GM19351 (cell line): Measurements from ENCODE around the gene PRMT9.

ENCODE experiments used
- ATAC-seq: cut with Tn5 transposase; IDR thresholded peaks from one replicate; pipeline ENCODE4 v1.9.1; 2021; ENCODE audit warnings: mild to moderate bottlenecking, moderate library complexity; ENCODE audit not compliant: unreplicated experiment

Gene PRMT9

GRCh38 chr4:147682755-147683154, 1.2 kb downstream of the PRMT9 start:
- ATAC-seq: no peak

GRCh38 chr4:147678796-147679549, 5.0 kb downstream of the PRMT9 start:
- no peak for ATAC-seq

GRCh38 chr4:147678106-147678505, 5.9 kb downstream of the PRMT9 start:
- no peak for ATAC-seq

GRCh38 chr4:147674496-147674895, 9.5 kb downstream of the PRMT9 start:
- no peak for ATAC-seq

- no peak for ATAC-seq
Observed at GRCh38 chr4:147674073-147674472, 9.9 kb downstream of the PRMT9 start.

- ATAC-seq: no peak
Observed at GRCh38 chr4:147658501-147658900, 25.5 kb downstream of the PRMT9 start.

- ATAC-seq: no peak
Observed at GRCh38 chr4:147655639-147656038, 28.3 kb downstream of the PRMT9 start.

GRCh38 chr4:147651563-147651962, 32.4 kb downstream of the PRMT9 start:
- ATAC-seq: peak; percentile 60

- ATAC-seq: no peak
Observed at GRCh38 chr4:147648656-147649055, 35.3 kb downstream of the PRMT9 start.

GRCh38 chr4:147645099-147645498, 38.9 kb downstream of the PRMT9 start:
- ATAC-seq: no peak

- no peak for ATAC-seq
Observed at GRCh38 chr4:147644471-147644870, 39.5 kb downstream of the PRMT9 start.

GRCh38 chr4:147643616-147644015, 40.3 kb downstream of the PRMT9 start:
- no peak for ATAC-seq

- ATAC-seq: no peak
Observed at GRCh38 chr4:147640331-147640730, 43.6 kb downstream of the PRMT9 start.

GRCh38 chr4:147639388-147639787, 44.6 kb downstream of the PRMT9 start:
- ATAC-seq: no peak

GRCh38 chr4:147638942-147639341, 45.0 kb downstream of the PRMT9 start:
- peak; percentile 51 for ATAC-seq

GRCh38 chr4:147638365-147638764, 45.6 kb downstream of the PRMT9 start:
- ATAC-seq: no peak

- ATAC-seq: no peak
Observed at GRCh38 chr4:147635348-147635747, 48.6 kb downstream of the PRMT9 start.

- ATAC-seq: no peak
Observed at GRCh38 chr4:147633643-147634042, 50.3 kb downstream of the PRMT9 start.

GRCh38 chr4:147633113-147633512, 50.9 kb downstream of the PRMT9 start:
- no peak for ATAC-seq

GRCh38 chr4:147629783-147630730, 53.9 kb downstream of the PRMT9 start:
- ATAC-seq: no peak

- no peak for ATAC-seq
Observed at GRCh38 chr4:147628415-147628814, 55.5 kb downstream of the PRMT9 start.

GRCh38 chr4:147626903-147627302, 57.1 kb downstream of the PRMT9 start:
- no peak for ATAC-seq
